HG02943 (cell line): ENCODE measurements around the gene FBLL1.
"Not testable (repeated sequence)": the region's sequence is repeated elsewhere in the genome, so short reads cannot be mapped to it uniquely, and the experiment has no call there.

Source experiments
- ATAC-seq: cut with Tn5 transposase; IDR thresholded peaks from one replicate; pipeline ENCODE4 v1.9.1; 2021; ENCODE audit warnings: mild to moderate bottlenecking, low read depth, moderate library complexity; ENCODE audit not compliant: unreplicated experiment

Gene FBLL1

DNA sequence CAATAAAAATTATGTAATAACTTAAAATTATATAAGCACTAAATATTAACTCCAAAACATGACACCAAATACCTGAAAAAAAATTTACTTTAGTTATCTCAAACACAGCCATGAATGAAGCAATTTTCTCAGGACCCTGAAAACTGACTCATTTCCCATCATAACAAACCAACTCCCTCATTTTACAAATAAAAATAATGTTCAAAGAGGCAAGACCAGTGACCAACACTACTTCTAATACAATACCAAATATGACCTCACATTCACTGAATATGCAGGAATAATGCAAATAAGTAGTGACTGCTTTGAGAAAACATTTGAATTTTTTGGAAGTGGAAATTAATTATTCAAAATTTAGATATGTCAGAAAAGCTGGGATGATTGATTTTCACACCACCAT, 21.6 kb downstream of the FBLL1 start:
- no peak for ATAC-seq

DNA sequence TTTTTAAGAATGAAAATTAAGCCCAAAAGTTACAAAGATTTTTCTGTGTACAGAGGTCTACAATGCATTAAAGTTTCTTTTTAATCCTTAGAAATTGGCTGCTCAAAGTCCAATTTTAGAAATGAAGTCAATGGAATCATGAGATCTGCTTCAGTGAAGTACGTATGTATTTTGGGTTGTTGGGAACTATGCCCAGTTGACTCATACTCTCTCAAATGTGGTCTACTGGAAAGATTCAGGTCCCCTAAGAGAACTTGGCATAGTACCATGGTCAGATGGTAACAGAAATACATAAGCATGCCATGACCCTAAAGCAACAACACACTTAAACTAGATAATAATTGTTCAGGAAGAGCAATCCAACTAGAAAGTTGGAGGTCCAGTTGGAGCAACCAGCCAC, 23.0 kb downstream of the FBLL1 start:
- no peak for ATAC-seq

- no peak for ATAC-seq
Measured at GRCh38 chr5:168553377-168554130, 24.4 kb downstream of the FBLL1 start.

DNA sequence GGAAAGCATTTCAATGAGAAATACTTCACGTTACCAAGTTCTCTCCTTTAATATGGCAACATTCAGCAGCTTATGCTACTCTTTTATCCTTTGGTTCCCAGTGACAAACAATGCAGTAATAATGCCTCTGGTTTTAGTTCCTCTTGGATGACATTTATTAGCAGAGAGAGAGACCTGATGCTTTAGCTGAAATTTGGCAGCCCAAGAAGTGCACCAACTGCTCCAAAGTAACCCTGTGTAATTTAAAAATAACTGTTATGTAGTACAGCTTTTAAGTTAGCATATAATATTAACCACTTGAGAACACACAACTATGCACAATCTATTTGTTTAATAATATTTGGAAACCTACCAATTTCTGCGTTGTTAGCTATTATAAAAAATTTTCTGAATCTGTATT, 28.3 kb downstream of the FBLL1 start:
- no peak for ATAC-seq

- ATAC-seq = no peak
Measured at GRCh38 chr5:168562279-168562678, 33.2 kb downstream of the FBLL1 start.

DNA sequence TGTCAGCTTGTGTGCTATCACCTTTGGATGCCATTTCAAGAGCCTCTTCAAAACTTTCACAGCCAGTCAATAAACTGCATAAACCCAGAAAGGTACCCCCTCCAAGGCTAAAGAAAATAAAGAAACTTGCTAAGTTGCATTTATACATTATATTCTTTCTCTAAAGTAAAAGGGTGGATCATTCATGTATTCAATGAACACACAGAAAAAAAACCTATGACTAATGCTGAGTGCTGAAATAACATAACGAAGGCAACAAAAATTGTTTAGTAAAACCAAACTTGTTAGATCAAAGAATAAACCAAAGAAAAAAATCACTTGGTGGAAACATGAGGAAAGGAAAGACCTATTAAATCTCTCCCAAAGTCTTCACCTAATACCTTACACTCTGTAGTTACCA, 34.9 kb downstream of the FBLL1 start:
- ATAC-seq = no peak

GRCh38 chr5:168568738-168569137, 39.6 kb downstream of the FBLL1 start:
- no peak for ATAC-seq

- ATAC-seq = no peak
Measured at GRCh38 chr5:168570490-168571328, 41.6 kb downstream of the FBLL1 start.

DNA sequence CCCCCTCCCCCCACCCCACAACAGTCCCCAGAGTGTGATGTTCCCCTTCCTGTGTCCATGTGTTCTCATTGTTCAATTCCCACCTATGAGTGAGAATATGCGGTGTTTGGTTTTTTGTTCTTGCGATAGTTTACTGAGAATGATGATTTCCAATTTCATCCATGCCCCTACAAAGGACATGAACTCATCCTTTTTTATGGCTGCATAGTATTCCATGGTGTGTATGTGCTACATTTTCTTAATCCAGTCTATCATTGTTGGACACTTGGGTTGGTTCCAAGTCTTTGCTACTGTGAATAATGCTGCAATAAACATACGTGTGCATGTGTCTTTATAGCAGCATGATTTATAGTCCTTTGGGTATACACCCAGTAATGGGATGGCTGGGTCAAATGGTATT, 44.6 kb downstream of the FBLL1 start:
- ATAC-seq = not testable (repeated sequence)

GRCh38 chr5:168574156-168574555, 45.1 kb downstream of the FBLL1 start:
- not testable (repeated sequence) for ATAC-seq

GRCh38 chr5:168575391-168576372, 46.6 kb downstream of the FBLL1 start:
- ATAC-seq = no peak

- ATAC-seq = no peak
Measured at GRCh38 chr5:168578006-168578405, 48.9 kb downstream of the FBLL1 start.

DNA sequence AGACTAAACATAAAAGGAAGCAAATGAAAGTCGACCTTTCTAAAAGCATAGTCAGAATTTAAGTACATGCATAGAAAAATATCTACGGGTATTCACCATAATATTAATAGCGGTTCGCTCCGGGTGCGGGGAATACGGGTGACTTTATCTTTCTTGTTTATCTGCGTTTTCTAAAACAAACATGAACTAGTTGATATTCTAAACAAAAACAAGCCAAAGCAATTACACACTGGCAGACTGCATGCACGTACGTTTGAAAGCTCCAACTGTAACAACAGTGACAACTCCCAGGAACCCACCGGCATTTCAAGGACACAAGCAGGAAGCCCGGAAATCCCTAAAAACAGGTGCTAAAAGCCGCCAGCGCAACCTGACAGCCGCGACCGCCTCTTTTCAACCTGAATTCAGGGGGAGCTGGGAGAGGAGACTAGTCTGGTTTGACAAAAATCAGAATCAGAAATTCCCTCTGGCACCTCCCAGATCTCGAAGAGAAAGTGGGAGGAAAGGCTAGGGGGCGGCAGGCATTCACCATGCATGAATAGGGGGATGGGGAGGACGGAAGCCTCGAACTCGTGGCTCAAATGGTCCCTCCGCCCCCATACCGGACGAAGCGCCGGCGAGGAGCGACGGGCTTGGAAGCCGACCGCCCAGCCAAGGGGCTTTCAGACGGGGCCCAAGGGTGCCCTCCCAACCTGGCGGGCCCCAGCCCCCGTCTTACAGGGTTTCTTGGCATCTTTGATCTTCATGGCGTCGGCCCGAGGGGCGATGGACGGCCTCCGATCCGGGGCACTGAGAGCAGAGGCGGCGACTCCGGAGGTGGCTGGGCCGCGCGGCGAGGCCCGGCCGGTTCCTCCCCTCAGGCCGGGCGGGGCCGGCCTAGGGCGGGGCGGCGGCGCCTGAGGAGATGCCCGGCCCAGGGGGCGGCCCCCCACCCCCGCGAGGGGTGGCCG, 49.7 kb downstream of the FBLL1 start, which contains the start of gene PANK3:
Gene PANK3, minus strand, starts transcription at position 831 of the 950 bp plus-strand sequence. Its CDS starts 85 bp downstream, at position 746.
- ATAC-seq = peak; percentile 53

- ATAC-seq = peak; percentile 96
Measured at GRCh38 chr5:168579488-168580226, 50.6 kb downstream of the FBLL1 start.

GRCh38 chr5:168580227-168580508, 51.1 kb downstream of the FBLL1 start:
- ATAC-seq = no peak
